H9 (cell line): ENCODE results near the gene APOB. TPM values are rescaled to one million over a fixed set of nuclear protein-coding genes. Genes with fewer than 3 reads are reported as not detected.

Experiments used
- DNase-seq: peaks from one replicate; pipeline ENCODE4 v3.0.0-alpha.2; 2017
- H2AFZ ChIP-seq: one replicate; pipeline ENCODE4 v1.6.1; 2013; ENCODE audit warnings: mild to moderate bottlenecking, low read length, control low read depth, moderate library complexity
- H2AK5ac ChIP-seq: 2 replicates; pipeline ENCODE4 v1.6.1; 2013; ENCODE audit warnings: low read length, control low read depth, mixed read lengths; ENCODE audit not compliant: insufficient read length
- H2BK120ac ChIP-seq: one replicate; pipeline ENCODE4 v1.6.1; 2013; ENCODE audit warnings: low read depth, mild to moderate bottlenecking, low read length, control low read depth, inconsistent platforms; ENCODE audit not compliant: poor library complexity, severe bottlenecking
- H2BK12ac ChIP-seq: 2 replicates; pipeline ENCODE4 v1.6.1; 2013; ENCODE audit warnings: low read length, control low read depth, mixed read lengths, low read depth; ENCODE audit not compliant: insufficient read length
- H2BK15ac ChIP-seq: 2 replicates; pipeline ENCODE4 v1.6.1; 2013; ENCODE audit warnings: low read depth, low read length, control low read depth
- H2BK20ac ChIP-seq: one replicate; pipeline ENCODE4 v1.6.1; 2013; ENCODE audit warnings: low read depth, mild to moderate bottlenecking, low read length, control low read depth, inconsistent platforms; ENCODE audit not compliant: poor library complexity, severe bottlenecking
- H2BK5ac ChIP-seq: 2 replicates; pipeline ENCODE4 v1.6.1; 2013; ENCODE audit warnings: low read length, control low read depth, mixed read lengths; ENCODE audit not compliant: insufficient read length
- H3K14ac ChIP-seq: 2 replicates; pipeline ENCODE4 v1.6.1; 2013; ENCODE audit warnings: low read length, control low read depth; ENCODE audit not compliant: insufficient read depth
- H3K18ac ChIP-seq: 2 replicates; pipeline ENCODE4 v1.6.1; 2013; ENCODE audit warnings: low read depth, mild to moderate bottlenecking, mixed read lengths, low read length, control low read depth; ENCODE audit not compliant: insufficient read length
- H3K23ac ChIP-seq: 2 replicates; pipeline ENCODE4 v1.6.1; 2013; ENCODE audit warnings: low read length, control low read depth, mixed read lengths, low read depth; ENCODE audit not compliant: insufficient read length
- H3K23me2 ChIP-seq: 2 replicates; pipeline ENCODE4 v1.6.1; 2013; ENCODE audit warnings: low read depth, mild to moderate bottlenecking, mixed read lengths, low read length, control low read depth; ENCODE audit not compliant: insufficient read length, poor library complexity, severe bottlenecking
- H3K27ac ChIP-seq: 2 replicates; pipeline ENCODE4 v1.5.1; 2013; ENCODE audit warnings: low read length, control low read depth, mixed read lengths, low read depth; ENCODE audit not compliant: insufficient read length
- H3K27me3 ChIP-seq: 2 replicates; pipeline ENCODE4 v1.6.1; 2013; ENCODE audit warnings: low read length, control low read depth, inconsistent platforms; ENCODE audit not compliant: insufficient read depth
- H3K4ac ChIP-seq: 2 replicates; pipeline ENCODE4 v1.6.1; 2013; ENCODE audit warnings: low read depth, mild to moderate bottlenecking, control low read depth, inconsistent platforms, low read length, moderate library complexity
- H3K4me1 ChIP-seq: 2 replicates; pipeline ENCODE4 v1.6.1; 2013; ENCODE audit warnings: low read length, control low read depth, inconsistent platforms; ENCODE audit not compliant: insufficient read depth
- H3K4me2 ChIP-seq: 2 replicates; pipeline ENCODE4 v1.6.1; 2013; ENCODE audit warnings: low read length, control low read depth, mixed read lengths; ENCODE audit not compliant: insufficient read length, insufficient read depth
- H3K56ac ChIP-seq: 2 replicates; pipeline ENCODE4 v1.6.1; 2013; ENCODE audit warnings: low read depth, mild to moderate bottlenecking, mixed read lengths, low read length, control low read depth; ENCODE audit not compliant: insufficient read length
- H3K79me1 ChIP-seq: 2 replicates; pipeline ENCODE4 v1.6.1; 2013; ENCODE audit warnings: low read depth, mild to moderate bottlenecking, moderate library complexity, low read length, control low read depth, inconsistent platforms; ENCODE audit not compliant: insufficient read depth, poor library complexity, severe bottlenecking
- H3K79me2 ChIP-seq: 2 replicates; pipeline ENCODE4 v1.6.1; 2013; ENCODE audit warnings: low read length, control low read depth, inconsistent platforms; ENCODE audit not compliant: insufficient read depth
- H3K9ac ChIP-seq: 2 replicates; pipeline ENCODE4 v1.6.1; 2013; ENCODE audit warnings: low read length, control low read depth, mixed read lengths; ENCODE audit not compliant: insufficient read length; ENCODE audit errors: extremely low read depth
- H3K9me3 ChIP-seq: one replicate; pipeline ENCODE4 v1.6.1; 2013; ENCODE audit warnings: low read depth, low read length, inconsistent platforms; ENCODE audit not compliant: control insufficient read depth
- H3T11ph ChIP-seq: one replicate; pipeline ENCODE4 v1.6.1; 2013; ENCODE audit warnings: mild to moderate bottlenecking, low read length, control low read depth, inconsistent platforms
- H4K20me1 ChIP-seq: one replicate; pipeline ENCODE4 v1.6.1; 2013; ENCODE audit not compliant: control insufficient read depth, insufficient read length, insufficient read depth
- H4K5ac ChIP-seq: 2 replicates; pipeline ENCODE4 v1.6.1; 2013; ENCODE audit warnings: low read depth, mild to moderate bottlenecking, mixed read lengths, low read length, control low read depth; ENCODE audit not compliant: insufficient read length
- H4K8ac ChIP-seq: replicated peaks from 2 replicates; pipeline ENCODE4 v1.6.1; 2013; ENCODE audit warnings: low read length, control low read depth, mixed read lengths, low read depth; ENCODE audit not compliant: insufficient read length
- H4K91ac ChIP-seq: 2 replicates; pipeline ENCODE4 v1.6.1; 2013; ENCODE audit warnings: low read depth, mild to moderate bottlenecking, moderate library complexity, mixed read lengths, low read length, control low read depth; ENCODE audit not compliant: insufficient read length
- H3K27ac Mint-ChIP-seq, 3 experiments: 2 replicates in 2 of 3; 3 replicates in 1 of 3; pipeline ENCODE4 v1.8.0; 2020 to 2021; ENCODE audit warnings: mixed read lengths in 3 of 3, mild to moderate bottlenecking in 1 of 3, moderate library complexity in 1 of 3
- H3K27me3 Mint-ChIP-seq: 2 replicates; pipeline ENCODE4 v1.8.0; 2021; ENCODE audit warnings: low read depth, mild to moderate bottlenecking, moderate library complexity, mixed read lengths
- H3K36me3 Mint-ChIP-seq, 3 experiments: 2 replicates in 2 of 3; 3 replicates in 1 of 3; pipeline ENCODE4 v1.8.0; 2020 to 2021; ENCODE audit warnings: low read depth in 3 of 3, mixed read lengths in 3 of 3; ENCODE audit not compliant: insufficient read depth in 1 of 3
- H3K4me1 Mint-ChIP-seq, 2 experiments: 2 replicates each; pipeline ENCODE4 v1.8.0; 2020; ENCODE audit warnings: mixed read lengths in 2 of 2
- H3K4me3 Mint-ChIP-seq, 2 experiments: 2 replicates in 1 of 2; 3 replicates in 1 of 2; pipeline ENCODE4 v1.8.0; 2020 to 2021; ENCODE audit warnings: mild to moderate bottlenecking in 2 of 2, mixed read lengths in 2 of 2, moderate library complexity in 1 of 2
- H3K9me3 Mint-ChIP-seq, 2 experiments: 2 replicates in 1 of 2; 3 replicates in 1 of 2; pipeline ENCODE4 v1.8.0; 2020; ENCODE audit warnings: mild to moderate bottlenecking in 2 of 2, mixed read lengths in 2 of 2, moderate library complexity in 1 of 2
- CTCF ChIP-seq: fragments of 200-600 bp; sonication (generic); conservative IDR thresholded peaks from 3 replicates; pipeline ENCODE4 v1.8.0; 2021; ENCODE audit warnings: antibody characterized with exemption, mild to moderate bottlenecking
- WGBS: extraction: QIAGEN DNeasy Blood & Tissue Kit; methylation state at CpG from one replicate; pipeline ENCODE4 v1.1.7; 2013; ENCODE audit warnings: missing lambda C conversion rate, low lambda C conversion rate, mixed read lengths; ENCODE audit not compliant: insufficient read length; ENCODE audit errors: extremely low coverage; 5-methylcytosine and 5-hydroxymethylcytosine counted together
- total RNA-seq: library from RNA; stranded (reverse); gene quantifications from 2 replicates; pipeline ENCODE4 v1.2.1, GENCODE V29; 2021

Gene APOB
- total RNA-seq, 1 experiment from 2014 or later: 0.26 TPM

GRCh38 chr2:21021430-21021829 is 22.4 kb downstream of the APOB start:
- Histone ChIP-seq H3K9me3 (no peaks in the 10 kb centered on the region), H3T11ph (no peak overlapping the region), H3K23me2 (no peaks in the 10 kb centered on the region), H2BK20ac (no peak overlapping the region), H3K14ac (no peak overlapping the region), H3K9ac (no peak overlapping the region), H3K23ac (no peak overlapping the region), H3K27ac (no peak overlapping the region), H3K4me1 (no peaks in the 10 kb centered on the region), H3K79me2 (no peaks in the 10 kb centered on the region), H3K18ac (no peak overlapping the region), H3K4ac (no peak overlapping the region), H3K56ac (no peak overlapping the region), H2BK120ac (no peak overlapping the region), H3K27me3 (no peaks in the 10 kb centered on the region), H3K4me2 (no peak overlapping the region), H2AFZ (no peak overlapping the region), H2AK5ac (no peak overlapping the region), H4K91ac (no peak overlapping the region), H4K5ac (no peak overlapping the region), H2BK15ac (no peak overlapping the region), H2BK12ac (no peak overlapping the region), H3K79me1 (no peaks in the 10 kb centered on the region), H4K8ac (no peak overlapping the region), H4K20me1 (no peaks in the 10 kb centered on the region), H2BK5ac (no peak overlapping the region)
- no peak overlapping the region for H3K4me3 Mint-ChIP-seq
- no CpG with 5 or more reads among the region's 1 CpG for whole genome bisulfite sequencing
- no peak overlapping the region for H3K27ac Mint-ChIP-seq
- TF ChIP-seq CTCF: no peak
- H3K36me3 Mint-ChIP-seq: no peaks in the 10 kb centered on the region; a peak in 1 of 7 replicates
- no peaks in the 10 kb centered on the region; a peak in 1 of 5 replicates for H3K9me3 Mint-ChIP-seq
- H3K4me1 Mint-ChIP-seq: no peaks in the 10 kb centered on the region
- H3K27me3 Mint-ChIP-seq: peaks cover 4% of the 10 kb centered on the region; the same call in 1 of the 2 replicates
- no peak for DNase-seq
